Hepatic stellate cell (primary cell): ENCODE measurements around the gene VSTM5.
A peak's percentile ranks its signal among the peaks of the same experiment; 100 is the strongest.
"Not testable (repeated sequence)": the region's sequence is repeated elsewhere in the genome, so short reads cannot be mapped to it uniquely, and the experiment has no call there.

Experiments
- DNase-seq: peaks from one replicate; pipeline ENCODE4 v3.0.0; 2011; ENCODE audit warnings: low spot score

VSTM5 gene, protein sequence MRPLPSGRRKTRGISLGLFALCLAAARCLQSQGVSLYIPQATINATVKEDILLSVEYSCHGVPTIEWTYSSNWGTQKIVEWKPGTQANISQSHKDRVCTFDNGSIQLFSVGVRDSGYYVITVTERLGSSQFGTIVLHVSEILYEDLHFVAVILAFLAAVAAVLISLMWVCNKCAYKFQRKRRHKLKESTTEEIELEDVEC

DNA sequence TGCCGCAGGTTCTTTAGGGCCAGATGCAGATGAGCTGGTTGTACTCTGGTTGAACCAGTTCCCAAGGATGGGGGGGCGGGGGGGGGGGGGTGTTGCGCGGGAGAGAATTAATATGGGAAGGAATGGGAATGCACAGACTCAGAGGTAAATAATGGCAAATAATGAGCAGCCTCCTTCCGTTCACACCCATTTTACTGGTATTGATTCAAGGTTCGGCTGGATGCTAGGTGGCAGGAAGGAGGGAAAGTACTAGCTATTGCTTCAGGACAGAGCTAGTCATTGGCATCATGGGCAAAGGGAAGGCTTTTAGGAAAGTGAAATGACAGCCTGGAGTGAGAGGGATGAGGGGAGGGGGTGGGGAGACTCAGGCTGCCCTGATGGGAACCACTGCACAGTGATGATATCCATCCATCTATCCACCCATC is at the start of gene VSTM5:
Gene VSTM5 (minus strand): TSS at position 25 of the 425 bp plus-strand sequence. CDS start 116 bp downstream, outside the sequence.
- no peak for DNase-seq

DNA sequence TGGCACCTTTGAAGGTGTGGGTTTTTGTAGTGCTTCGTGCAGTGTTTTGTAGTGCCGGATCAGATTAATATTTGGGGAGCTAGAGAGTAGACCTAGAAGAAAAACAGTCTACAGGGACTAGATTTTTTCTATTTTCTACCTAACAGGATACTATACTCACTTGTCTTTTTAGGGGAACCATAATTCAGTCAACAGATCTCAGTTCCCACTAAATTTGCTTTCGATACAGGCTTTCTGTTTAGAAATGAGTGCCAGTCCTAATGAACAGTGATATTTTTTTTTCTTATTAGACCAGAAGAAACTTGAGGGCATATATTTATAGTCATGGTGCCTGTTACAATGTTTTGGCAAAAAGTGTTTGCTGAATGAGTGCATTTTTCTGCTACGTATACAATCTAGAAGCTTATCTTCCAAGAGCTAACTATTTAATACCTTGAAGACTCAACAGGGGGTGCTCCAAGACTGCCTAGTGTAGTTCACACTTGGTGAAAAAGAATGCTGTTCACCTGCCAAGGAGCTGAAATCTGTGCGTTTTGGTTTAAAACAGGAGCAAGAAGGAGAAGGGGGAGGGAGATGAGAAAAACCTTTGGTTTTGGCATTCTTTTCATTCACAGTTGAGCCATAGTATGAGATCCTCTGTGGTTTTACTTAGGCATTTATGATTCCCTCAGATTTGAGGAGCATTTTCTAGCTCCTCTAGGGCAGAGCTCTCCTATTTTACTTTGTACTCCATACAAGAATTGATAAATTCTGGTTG is 44.9 kb upstream of the VSTM5 start:
- DNase-seq, result peak; percentile 29

GRCh38 chr11:93890391-93891051 is 40.1 kb upstream of the VSTM5 start:
- no peak for DNase-seq

DNA sequence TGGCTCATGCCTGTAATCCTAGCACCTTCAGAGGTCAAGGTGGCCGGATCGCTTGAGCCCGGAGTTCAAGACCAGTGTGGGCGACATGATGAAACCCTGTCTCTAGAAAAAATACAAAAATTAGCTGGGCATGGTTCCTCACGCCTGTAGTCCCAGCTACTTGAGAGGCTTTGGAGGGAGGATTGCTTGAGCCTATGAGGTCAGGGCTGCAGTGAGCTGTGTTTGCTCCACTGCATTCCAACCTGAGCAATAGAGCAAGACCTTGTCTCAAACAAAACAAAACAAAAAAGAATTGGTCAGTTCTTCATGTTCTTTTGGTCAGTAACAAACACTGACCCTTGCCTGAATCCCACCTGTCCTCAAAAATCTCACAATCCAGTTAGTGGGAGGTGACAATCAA is 36.7 kb upstream of the VSTM5 start:
- DNase-seq, result no peak

- not testable (repeated sequence) for DNase-seq
Observed at GRCh38 chr11:93879114-93879513, 28.7 kb upstream of the VSTM5 start.

DNA sequence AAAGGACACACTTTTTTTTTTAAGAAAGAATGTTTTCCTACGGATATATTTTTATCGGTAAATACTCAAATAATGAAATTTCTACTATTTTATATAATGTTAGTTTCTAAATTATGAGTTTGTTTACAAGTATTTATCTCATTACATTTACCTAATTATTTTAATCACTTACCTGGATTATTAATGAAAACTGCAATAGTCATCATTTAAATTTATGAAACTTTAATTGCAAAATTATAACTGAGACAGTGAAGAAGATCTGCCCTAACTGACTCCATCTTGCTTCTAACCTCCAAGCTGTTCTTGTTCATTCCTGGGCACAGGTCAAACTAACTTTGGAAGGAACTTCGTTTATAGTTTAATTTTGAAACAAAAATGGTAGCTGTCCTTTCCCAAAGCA is 25.2 kb upstream of the VSTM5 start:
- DNase-seq, result no peak

GRCh38 chr11:93871526-93871925 is 21.1 kb upstream of the VSTM5 start:
- DNase-seq, result no peak

- DNase-seq, result no peak
Observed at GRCh38 chr11:93870616-93871015, 20.2 kb upstream of the VSTM5 start.

DNA sequence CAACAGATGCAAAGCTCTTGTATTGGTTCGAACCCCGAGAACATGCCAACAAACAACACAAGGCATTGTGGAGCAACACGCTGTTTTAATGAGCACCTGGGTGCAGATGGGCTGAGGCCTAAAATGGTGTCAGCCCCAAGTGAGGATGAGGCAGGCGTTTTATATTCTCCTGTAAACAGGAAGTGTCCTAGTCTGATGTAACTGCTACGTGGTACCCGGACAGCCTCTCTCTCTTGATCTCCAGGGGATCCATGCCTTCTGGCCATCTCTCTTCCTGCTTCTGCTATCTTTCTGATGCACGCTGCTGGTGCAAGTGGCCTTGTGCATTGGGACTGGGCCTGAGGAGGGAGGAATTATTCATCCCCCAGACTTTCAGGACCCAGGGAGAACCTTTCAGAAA is 19.4 kb upstream of the VSTM5 start:
- no peak for DNase-seq

DNA sequence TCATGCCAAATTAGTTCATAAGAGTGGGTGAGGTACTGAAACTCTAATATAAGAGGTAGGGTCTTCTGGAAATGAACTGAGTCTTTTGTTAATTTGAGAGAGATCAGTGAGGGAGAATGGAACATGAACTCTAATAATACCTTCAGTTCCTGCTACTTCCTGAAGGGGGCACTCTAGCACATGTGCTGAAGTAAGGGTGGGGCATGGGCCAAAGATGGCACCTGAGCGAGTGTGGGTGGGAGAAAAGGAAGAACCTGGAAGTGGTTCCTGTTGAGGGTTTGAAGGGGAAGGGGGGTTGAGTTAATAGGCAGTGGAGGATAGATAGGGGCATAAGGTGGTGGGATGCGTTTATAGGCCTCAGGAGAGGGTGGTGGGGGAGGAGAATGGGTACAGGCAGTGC is 18.0 kb upstream of the VSTM5 start:
- not testable (repeated sequence) for DNase-seq

- no peak for DNase-seq
Observed at GRCh38 chr11:93861808-93862207, 11.4 kb upstream of the VSTM5 start.

DNA sequence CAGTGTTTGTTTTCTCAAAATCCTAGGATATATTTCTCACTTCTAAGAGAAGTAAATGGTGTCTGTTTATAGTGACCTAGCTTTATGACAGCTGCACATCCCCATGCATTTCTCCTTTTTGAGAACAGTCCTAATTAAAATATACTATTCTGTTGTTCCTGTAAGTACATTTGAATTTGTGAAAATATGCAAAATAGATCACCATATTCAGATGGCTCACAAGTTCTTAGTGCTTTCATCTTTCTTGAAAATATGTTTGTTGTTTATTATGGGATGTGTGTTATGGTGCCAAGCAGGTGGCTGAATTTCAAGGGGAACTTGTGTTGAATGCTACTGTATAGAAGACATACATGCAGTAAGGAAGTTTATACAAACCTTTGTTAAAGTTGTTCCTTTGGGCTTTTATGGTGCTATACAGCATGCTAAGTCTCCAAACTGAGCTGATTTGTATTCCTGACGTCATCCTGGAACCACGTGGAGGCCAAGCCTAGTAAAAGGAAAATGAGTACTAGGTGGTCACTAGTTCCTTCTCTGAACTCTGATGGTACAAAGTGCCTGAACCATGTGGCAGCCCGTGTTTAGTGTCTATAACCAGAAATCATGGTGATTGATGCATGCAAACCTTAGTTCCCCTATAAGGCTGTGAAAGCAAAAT is 7.8 kb upstream of the VSTM5 start:
- DNase-seq, result no peak

DNA sequence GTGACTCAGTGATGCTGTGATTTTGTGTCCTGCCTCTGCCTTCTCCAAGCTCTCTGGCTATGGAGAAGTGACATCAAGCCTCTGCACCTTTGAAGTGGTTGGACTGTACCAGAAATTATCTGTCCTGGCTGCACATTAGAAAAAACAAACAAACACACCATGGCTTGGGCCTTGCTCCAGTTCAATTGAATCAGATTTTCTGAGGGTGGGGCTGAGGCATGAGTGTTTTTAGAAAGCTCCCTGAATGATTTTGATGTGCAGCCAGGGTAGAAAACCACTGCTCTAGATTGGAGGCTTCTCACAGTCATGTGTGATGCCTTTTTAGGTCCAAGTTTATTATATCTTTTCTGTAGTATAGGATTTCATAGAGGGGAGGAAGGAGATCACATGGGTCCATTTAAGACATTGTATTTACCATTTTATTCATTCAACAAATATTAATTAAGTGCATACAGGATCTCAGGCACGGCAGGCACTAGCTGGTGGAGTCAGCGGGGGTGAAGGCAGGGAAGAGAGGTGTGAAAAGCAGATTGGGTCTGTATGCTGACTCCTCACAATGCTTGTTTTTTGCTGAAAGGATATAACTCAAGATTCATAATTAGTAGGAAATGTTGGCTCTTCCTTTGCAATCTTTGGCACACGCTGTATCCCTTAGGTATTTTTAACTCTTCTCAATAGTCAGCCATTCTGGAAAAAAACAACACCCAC is 7.1 kb upstream of the VSTM5 start:
- no peak for DNase-seq

- DNase-seq, result no peak
Observed at GRCh38 chr11:93852242-93852641, 1.8 kb upstream of the VSTM5 start.

GRCh38 chr11:93849751-93850593 is 446 bp downstream of the VSTM5 start:
- DNase-seq, result peak; percentile 43

DNA sequence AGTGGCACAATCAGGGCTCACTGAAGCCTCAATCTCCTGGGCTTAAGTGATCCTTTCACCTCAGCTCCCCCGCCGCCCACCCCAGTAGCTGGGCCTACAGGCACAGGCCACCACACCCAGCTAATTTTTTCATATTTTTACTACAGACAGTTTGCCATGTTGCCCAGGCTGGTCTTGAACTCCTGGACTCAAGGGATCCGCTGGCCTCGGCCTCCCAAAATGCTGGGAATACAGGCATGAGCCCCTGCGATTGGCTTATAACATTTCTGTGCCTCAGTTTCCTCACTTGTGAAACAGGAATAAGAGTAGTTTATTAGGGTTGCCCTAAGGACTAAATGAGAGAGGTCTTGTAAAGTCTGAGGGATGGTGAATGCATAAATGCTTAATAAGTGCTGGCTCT is 1.2 kb downstream of the VSTM5 start:
- no peak for DNase-seq

GRCh38 chr11:93846411-93846810 is 4.0 kb downstream of the VSTM5 start:
- peak; percentile 54 for DNase-seq

DNA sequence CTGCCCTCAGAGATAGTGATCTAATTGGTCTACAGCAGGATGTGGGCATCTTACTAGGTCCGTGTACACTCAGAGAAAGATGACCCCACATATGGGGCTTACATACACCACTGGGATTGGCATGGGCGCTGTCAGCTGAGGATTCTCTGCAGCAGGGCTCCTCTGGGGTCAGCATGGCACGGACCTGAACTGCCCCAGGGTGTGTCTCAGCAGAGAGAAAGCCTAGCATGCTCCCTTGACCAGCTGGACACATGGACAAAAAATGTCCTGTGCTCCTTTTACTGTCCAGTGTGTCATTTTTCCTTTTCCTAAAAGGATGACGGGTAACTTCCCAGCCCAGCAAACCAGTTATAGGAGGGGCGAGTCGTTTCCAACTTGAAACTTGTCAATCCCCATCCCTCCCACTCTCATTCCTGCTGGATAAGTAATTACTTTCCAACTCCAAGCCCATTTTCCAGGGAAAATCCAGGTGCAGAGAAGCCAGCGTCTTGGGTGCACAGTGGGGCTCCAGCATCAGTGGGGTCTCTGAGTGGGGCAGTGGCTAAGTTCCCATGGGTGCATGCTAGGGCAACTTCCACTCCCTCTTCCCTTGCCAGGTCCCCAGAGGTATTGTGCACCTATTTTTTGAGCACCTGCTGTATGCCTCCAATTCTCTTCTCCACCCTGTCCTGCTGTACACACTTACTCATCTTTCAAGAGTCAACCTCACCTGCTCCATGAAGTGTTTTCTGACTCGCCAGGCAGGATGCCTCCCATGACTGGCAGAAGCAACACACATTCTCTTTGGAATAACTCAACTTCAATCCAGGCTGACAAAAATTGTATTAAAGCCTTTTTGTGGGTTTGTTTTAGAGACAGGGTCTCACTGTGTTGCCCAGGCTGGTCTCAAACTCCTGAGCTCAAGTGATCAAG is 5.0 kb downstream of the VSTM5 start:
- DNase-seq, result peak; percentile 36

GRCh38 chr11:93844568-93844967 is 5.8 kb downstream of the VSTM5 start:
- DNase-seq, result no peak

- no peak for DNase-seq
Observed at GRCh38 chr11:93843906-93844305, 6.5 kb downstream of the VSTM5 start.
